NCI-H1417 (cell line): ENCODE results near the gene CHML.
"Not testable (repeated sequence)": the region's sequence is repeated elsewhere in the genome, so short reads cannot be mapped to it uniquely, and the experiment has no call there.

ENCODE experiments used
- DNase-seq, 3 experiments: peaks; one replicate each; lab custom pipeline; 2025; lab: John Stamatoyannopoulos, UW

The CHML gene

GRCh38 chr1:241640149-241640866 lies at the start of gene CHML, which contains the start of gene OPN3:
CHML (minus strand) TSS chr1:241640369; CDS start chr1:241635766, 4,603 bp downstream.
OPN3 (minus strand) TSS chr1:241640369; CDS start chr1:241640254, 115 bp downstream.
- peak; percentile 88 to 95 (median 93) for DNase-seq

GRCh38 chr1:241688940-241689368 lies 48.8 kb upstream of the CHML start:
- DNase-seq = no peak

GRCh38 chr1:241684108-241684507 lies 43.9 kb upstream of the CHML start:
- no peak for DNase-seq

- no peak for DNase-seq
Observed at GRCh38 chr1:241682921-241683320, 42.8 kb upstream of the CHML start.

- not testable (repeated sequence) for DNase-seq
Observed at GRCh38 chr1:241681861-241682448, 41.8 kb upstream of the CHML start.

- DNase-seq = no peak
Observed at GRCh38 chr1:241679961-241680360, 39.8 kb upstream of the CHML start.

- no peak for DNase-seq
Observed at GRCh38 chr1:241679404-241679803, 39.2 kb upstream of the CHML start.

GRCh38 chr1:241678536-241678935 lies 38.4 kb upstream of the CHML start:
- no peak for DNase-seq

- no peak for DNase-seq
Observed at GRCh38 chr1:241677201-241677600, 37.0 kb upstream of the CHML start.

GRCh38 chr1:241675983-241676382 lies 35.8 kb upstream of the CHML start:
- no peak for DNase-seq

GRCh38 chr1:241674805-241675384 lies 34.7 kb upstream of the CHML start:
- no peak for DNase-seq

- DNase-seq = no peak
Observed at GRCh38 chr1:241672301-241672700, 32.1 kb upstream of the CHML start.

GRCh38 chr1:241666419-241666818 lies 26.2 kb upstream of the CHML start:
- DNase-seq = no peak

- no peak for DNase-seq
Observed at GRCh38 chr1:241660424-241660972, 20.3 kb upstream of the CHML start.

GRCh38 chr1:241659016-241659415 lies 18.8 kb upstream of the CHML start:
- DNase-seq = not testable (repeated sequence)

GRCh38 chr1:241658081-241658793 lies 18.1 kb upstream of the CHML start:
- DNase-seq = no peak

- no peak for DNase-seq
Observed at GRCh38 chr1:241654641-241655040, 14.5 kb upstream of the CHML start.

- no peak for DNase-seq
Observed at GRCh38 chr1:241654019-241654418, 13.8 kb upstream of the CHML start.

- no peak for DNase-seq
Observed at GRCh38 chr1:241652012-241652411, 11.8 kb upstream of the CHML start, which contains the start of gene WDR64. WDR64 (plus strand) TSS chr1:241652281; CDS start chr1:241652485, 204 bp downstream.

- peak in 1 of 3 experiments; percentile 19 for DNase-seq
Observed at GRCh38 chr1:241648159-241648558, 8.0 kb upstream of the CHML start.

- DNase-seq = no peak
Observed at GRCh38 chr1:241647658-241648057, 7.5 kb upstream of the CHML start.

- no peak for DNase-seq
Observed at GRCh38 chr1:241646201-241646600, 6.0 kb upstream of the CHML start.
